Subcutaneous adipose tissue (tissue), 4 donors: ENCODE data around the gene ATF3. TPM values are rescaled to one million over a fixed set of nuclear protein-coding genes. Genes with fewer than 3 reads are reported as not detected.

Experiments used
- total RNA-seq, 4 donors: library from RNA; depleted of rRNA; stranded (reverse); fragments of >200 nt; gene quantifications; one replicate each; pipeline ENCODE4 v1.1.0, GENCODE V29; 2016
- TF ChIP-seq, protein P1 (sequence below): fragments of 450-650 bp; IDR thresholded peaks from one replicate; pipeline ENCODE4 v1.5.1; 2016; ENCODE audit warnings: low read depth, mild to moderate bottlenecking, control low read depth, antibody characterized with exemption, moderate library complexity

Gene ATF3
- total RNA-seq, 4 donors from 2014 or later = 3.2 to 67.1 (median 20.7) TPM

DNA sequence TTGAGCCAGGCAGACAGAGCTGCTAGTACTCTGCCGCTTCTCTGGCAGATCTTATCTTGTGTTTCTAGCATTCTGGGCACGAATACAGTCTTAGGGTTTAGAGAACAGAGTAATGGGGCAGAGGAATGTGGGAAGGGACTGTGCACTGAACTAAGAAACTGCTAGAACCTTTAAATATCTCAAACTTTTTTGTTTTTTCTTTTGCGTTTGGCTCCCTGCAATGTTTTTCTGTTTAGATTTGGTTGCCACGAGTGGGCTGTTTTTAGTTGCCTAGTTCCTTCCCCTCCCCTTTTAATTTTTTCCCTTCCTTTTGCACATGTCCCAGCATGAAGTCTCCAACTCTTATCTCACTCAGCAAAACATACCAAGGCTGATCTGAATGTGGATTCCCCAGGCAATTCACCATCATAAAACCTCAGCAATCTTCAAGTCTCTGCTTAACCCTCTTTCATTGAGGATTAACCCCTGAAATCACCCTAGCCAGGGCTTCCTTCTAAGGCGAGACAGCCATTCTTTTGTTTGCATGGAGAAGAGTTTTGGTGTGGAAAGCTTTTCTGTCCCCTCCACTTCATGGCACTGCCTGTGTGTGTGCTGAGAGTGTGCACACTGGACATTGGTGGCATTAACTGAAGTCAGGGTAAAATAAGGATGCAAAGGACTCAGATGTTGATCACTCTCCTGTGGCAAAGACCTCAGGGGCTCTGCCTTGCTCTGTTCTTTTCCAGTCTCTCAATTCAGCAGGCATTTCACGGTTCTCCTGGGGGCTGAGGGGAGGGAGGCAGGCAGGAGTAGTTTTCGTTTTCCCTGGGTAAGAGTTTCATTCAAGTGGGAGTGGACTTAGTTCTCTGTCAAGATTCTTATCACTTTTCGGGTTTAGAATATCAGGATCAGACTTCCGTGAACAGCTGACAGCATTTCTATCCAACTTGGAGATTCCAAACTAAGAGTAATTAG lies 2.8 kb upstream of the ATF3 start:
- TF ChIP-seq, protein P1, sequence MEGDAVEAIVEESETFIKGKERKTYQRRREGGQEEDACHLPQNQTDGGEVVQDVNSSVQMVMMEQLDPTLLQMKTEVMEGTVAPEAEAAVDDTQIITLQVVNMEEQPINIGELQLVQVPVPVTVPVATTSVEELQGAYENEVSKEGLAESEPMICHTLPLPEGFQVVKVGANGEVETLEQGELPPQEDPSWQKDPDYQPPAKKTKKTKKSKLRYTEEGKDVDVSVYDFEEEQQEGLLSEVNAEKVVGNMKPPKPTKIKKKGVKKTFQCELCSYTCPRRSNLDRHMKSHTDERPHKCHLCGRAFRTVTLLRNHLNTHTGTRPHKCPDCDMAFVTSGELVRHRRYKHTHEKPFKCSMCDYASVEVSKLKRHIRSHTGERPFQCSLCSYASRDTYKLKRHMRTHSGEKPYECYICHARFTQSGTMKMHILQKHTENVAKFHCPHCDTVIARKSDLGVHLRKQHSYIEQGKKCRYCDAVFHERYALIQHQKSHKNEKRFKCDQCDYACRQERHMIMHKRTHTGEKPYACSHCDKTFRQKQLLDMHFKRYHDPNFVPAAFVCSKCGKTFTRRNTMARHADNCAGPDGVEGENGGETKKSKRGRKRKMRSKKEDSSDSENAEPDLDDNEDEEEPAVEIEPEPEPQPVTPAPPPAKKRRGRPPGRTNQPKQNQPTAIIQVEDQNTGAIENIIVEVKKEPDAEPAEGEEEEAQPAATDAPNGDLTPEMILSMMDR = no peak

DNA sequence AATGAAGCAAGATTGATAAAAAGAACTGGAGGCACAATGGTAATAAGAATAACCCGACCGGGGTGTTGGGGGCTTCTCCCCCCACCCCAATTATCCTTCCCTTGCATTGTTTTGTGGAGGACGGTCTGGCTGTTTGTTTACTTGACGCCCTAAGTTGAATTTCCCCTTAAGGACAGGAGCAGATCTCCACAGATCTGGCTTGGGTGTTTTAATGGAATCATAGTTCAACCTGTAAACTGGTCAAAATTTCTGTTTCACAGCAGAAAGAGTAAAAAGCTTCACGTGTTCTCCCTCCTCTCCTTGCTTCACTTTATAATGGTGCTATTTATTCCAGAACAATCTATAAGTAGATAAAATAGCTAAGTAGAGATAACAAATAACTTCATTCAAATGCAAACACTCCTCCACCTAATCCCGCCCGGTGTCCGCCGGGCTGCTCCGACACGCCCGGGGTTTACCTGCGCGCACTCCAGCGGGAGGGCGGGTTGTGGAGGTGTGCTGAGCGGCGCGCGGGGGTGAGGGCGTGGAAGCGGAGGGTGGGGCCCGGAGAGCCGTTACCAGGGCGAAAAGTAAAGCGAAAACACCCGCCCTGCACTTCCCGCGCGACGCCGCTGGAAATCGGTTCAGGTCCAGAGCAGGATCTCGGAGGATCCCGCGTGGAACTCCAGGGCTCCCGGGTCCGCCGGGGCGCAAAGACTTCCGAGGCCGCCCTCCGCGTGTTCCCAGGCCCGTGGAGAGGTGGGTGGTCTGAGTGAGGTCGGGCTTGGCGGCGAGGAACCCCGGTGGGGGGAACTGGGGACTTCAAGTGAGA lies 2.0 kb upstream of the ATF3 start:
- TF ChIP-seq, protein P1 = no peak

DNA sequence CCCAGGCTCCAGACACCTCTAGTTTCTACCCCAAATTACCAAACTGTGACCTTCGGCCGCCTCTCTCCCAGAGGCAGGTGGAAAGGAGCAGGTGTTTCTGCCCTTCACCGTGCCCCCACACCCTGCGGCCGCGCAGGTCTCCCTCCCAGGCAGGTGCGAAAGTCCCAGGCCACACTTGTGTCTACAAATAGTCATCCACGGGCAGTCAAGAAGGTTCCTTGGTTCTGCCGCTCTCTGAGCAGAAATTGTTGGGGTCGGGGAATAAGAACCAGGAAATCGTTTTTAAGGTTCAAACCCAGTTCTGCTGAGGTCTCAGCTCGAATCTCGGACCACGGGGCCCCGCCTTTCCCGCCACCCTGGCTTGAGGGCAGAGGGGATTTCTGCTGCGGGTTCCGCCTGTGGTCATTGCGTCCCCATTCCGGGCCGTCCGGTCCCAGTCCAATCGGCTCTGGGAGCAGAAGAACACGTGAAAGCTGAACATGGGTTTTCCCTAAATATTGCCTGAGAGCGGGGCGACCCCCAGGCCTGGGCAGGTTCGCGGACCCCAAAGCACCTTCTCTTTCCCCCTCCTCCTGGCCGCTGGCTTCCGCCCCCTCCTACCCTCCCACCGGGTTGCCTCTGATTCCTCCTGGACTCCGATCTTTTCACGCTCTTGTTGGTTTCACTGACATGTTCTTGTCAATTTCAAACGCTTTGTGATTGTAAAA lies 1.2 kb upstream of the ATF3 start:
- TF ChIP-seq, protein P1 = no peak

DNA sequence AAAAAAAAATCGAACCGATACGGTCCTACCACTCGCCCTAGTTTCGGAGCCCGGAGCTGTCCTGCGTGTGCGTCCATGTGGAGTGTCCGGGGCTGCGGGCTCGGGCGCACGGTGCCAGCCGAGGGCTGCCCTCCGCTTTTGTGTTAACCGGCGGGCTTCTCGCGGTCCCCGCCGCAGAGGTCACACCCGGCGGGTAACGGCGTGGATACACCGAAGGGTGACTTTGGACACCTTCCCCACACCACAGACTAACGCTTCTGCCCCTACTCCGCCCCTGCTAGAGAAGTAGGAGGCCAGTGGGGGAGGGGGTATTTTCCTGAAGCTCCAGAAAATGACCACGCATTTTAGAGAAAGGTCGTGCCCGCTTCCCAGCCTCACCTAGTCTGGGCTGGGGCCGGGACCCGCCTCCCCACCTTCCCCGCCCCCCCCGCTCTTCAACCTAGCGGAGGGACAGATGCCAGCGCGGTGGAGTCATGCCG lies 609 bp upstream of the ATF3 start:
- TF ChIP-seq, protein P1 = no peak

DNA sequence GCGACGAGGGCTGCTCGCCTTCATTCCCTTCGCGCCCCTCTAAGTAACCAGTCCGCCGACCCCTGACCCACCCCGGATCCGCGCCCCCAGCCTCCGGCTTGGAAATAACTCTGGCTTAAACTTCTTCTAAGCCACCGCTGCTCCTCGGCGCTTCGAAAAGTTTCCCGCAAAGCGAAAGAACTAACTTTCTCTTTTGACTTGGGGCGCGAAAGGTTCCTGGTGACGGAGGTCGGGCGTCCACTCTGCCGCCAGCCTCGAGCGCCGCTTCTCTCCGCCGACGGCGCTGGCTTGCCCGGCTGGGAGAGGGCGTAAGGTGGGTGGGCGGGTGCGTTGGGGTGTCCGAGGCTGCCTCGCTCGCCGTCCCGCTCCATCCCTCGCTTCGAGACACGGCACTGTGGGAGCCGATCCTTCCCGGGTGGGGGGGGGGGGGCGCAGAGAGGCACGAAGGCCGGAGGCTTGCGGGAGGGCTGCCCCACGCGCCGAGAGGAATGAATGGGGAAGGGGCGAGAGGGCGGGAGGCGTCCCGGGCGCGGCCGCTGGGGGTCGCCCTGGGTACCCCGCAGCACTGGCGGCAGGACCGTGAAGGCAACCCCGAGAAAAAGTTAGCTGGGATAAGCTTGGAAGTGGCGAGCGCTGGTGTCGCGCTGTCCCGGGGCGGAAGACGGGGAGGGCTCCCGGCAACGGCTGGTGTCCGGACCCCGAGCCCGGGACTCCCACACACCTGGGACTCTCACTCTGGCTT lies 569 bp downstream of the ATF3 start:
- TF ChIP-seq, protein P1 = no peak

DNA sequence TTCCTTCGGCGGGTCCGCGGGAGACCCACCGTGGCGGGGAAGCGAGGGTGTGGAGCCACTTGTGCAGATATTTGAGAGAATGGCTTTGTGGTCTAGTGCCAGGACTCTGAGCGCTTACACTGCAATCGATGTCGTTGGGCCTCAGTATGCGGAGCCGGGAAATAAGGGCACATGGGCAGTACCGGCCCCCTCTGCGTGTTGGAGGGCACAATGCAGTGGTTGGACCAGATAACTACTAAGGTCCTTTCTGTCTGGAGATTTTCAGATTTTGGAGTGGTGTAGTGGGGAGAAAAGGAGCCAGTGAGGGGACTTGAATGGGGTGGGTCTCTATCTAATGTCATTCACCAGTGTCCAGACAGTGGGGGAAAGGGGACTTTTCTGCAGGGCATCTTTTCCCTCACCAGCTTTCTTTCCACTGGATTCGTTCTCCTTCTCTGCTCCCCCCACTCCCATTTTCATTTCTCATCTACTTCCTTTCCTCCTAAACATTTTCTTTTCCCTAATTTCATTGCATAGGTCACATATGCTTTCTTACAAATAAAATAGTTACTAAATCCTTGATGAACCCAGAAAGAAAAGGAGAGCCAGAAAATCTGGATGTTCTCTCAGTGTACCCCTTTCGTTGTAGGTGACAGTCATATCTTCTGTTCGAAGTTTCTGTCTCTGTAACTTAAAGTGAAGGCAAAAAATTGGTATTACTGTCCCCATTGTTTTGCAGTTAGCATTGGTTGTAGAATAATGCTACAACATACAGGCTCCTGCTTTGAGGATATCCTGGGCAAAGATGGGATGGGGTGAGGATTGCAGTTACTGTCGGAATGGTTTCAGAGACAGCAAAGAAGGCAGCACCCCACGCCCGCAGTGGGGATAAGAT lies 1.4 kb downstream of the ATF3 start:
- TF ChIP-seq, protein P1 = no peak
